Measurements from ENCODE around the gene GC. TPM values are rescaled to one million over a fixed set of nuclear protein-coding genes. Genes with fewer than 3 reads are reported as not detected.

GC gene
- total RNA-seq, 4 donors from 2014 or later = not detected

DNA sequence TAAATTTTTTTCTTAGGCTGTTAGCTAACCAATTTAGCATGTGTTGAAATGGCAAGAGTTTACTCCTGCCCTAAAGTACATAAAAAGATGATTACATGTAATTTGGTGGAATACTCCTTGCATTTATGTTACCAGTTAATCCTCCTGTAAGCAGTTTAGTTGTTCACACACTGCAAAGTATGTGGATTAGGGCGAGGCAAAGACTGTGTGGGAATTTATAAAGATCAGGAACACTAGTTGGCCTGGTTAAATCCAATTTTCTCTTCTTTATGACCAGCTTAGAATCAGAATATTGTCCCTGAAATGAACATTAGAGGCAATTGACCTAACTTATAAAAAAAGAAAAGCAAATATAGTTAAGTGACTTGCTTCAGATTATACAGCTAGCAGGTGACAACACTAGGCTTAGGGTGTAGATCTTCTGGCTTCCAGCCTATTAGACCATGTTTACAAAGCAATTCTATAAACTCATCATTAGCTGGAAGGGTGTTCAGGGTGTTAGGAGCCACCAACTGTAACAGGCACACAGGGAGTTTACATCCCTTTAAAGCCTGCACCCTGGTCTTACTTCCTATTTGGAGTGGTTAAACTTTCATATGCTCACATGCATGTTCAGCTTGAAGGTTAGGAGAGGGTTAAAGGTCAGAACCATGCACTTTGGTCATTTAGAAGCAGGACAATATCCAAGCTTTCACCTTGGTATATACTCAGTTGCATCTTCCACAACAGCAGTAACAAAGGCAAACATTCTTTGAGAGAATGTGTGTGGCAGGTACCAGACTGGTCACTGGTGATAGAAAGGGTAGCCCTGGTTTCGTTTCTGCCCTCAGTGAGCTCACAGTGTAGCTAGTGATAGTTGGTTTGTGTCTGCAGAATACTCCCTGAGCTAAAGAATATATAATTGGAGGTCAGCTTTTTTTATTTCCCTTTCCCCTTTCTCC, 72.6 kb downstream of the GC start:
- TF ChIP-seq, protein P1, sequence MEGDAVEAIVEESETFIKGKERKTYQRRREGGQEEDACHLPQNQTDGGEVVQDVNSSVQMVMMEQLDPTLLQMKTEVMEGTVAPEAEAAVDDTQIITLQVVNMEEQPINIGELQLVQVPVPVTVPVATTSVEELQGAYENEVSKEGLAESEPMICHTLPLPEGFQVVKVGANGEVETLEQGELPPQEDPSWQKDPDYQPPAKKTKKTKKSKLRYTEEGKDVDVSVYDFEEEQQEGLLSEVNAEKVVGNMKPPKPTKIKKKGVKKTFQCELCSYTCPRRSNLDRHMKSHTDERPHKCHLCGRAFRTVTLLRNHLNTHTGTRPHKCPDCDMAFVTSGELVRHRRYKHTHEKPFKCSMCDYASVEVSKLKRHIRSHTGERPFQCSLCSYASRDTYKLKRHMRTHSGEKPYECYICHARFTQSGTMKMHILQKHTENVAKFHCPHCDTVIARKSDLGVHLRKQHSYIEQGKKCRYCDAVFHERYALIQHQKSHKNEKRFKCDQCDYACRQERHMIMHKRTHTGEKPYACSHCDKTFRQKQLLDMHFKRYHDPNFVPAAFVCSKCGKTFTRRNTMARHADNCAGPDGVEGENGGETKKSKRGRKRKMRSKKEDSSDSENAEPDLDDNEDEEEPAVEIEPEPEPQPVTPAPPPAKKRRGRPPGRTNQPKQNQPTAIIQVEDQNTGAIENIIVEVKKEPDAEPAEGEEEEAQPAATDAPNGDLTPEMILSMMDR (IDR thresholded peaks at IDR 0.05) = no peak
- Histone ChIP-seq H3K4me1 (peaks cover 0 to 3% (median 0%) of the 10 kb centered on the region in 4 donors), H3K27ac (no peak overlapping the region), H3K4me3 (no peak overlapping the region), H3K36me3 (no peaks in the 10 kb centered on the region), H3K27me3 (no peaks in the 10 kb centered on the region), H3K9me3 (no peaks in the 10 kb centered on the region)
- no peak for DNase-seq (ENCODE audit: low spot score in 2 of 2)
- 64 to 67% methylated on average over 2 of the region's 2 CpGs for WGBS, 2 donors

DNA sequence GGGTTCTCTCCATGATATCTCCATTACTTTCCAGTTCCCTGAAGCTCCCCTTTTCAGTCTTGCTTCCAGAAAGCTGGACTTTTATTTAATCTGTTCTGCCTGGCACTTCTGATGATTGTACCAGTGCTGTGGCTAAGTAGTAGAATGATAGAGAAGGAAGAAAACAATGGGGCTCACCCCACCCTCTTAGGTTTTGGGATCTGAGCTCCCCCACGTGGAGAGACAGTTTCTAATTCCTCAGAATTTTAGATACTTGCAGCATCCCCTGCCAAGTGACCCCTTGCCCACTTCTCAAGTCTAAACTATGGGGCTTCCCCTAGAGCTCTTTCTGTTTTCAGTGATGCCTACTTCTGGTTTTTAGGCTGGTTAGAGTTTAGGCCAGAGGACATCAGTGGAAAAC, 73.9 kb downstream of the GC start:
- Histone ChIP-seq H3K4me1 (peaks cover 0 to 3% (median 0%) of the 10 kb centered on the region in 4 donors), H3K36me3 (no peaks in the 10 kb centered on the region), H3K4me3 (no peak overlapping the region), H3K9me3 (no peaks in the 10 kb centered on the region), H3K27me3 (no peaks in the 10 kb centered on the region), H3K27ac (no peak overlapping the region)
- WGBS, 2 donors = 4 to 29% methylated on average over 1 of the region's 1 CpG
- no peak for DNase-seq (ENCODE audit: low spot score in 2 of 2)
- TF ChIP-seq EP300 (IDR thresholded peaks at IDR 0.05) (no peak), POLR2A (IDR thresholded peaks at IDR 0.05) (no peak)
- TF ChIP-seq, protein P1 (IDR thresholded peaks at IDR 0.05) = no peak

DNA sequence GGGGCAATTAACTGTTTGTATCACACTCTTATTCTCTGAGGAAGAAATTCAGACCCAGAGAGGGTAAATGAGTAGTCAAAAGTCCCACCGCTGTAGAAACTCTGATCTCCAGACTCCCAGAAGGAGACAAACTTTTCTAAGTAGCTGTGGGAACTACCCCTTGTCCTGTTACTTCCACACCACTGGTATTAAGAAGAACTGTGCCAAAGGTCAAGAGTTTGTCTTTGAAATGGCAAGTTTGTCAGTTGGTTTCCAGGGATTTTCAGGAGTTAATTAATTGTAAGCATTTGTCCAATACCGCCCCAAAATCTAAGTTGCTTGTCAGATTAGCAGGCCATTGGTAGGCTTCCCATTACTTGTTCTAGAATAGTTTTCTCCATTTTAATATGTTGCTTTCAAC, 85.7 kb downstream of the GC start:
- Histone ChIP-seq H3K4me3 (no peak overlapping the region), H3K4me1 (no peaks in the 10 kb centered on the region), H3K27me3 (no peaks in the 10 kb centered on the region), H3K36me3 (no peaks in the 10 kb centered on the region), H3K27ac (no peak overlapping the region), H3K9me3 (no peaks in the 10 kb centered on the region)
- no peak for TF ChIP-seq POLR2A (IDR thresholded peaks at IDR 0.05)
- TF ChIP-seq, protein P1 (IDR thresholded peaks at IDR 0.05) = no peak
- no peak for TF ChIP-seq EP300 (IDR thresholded peaks at IDR 0.05)
- DNase-seq (ENCODE audit: low spot score in 2 of 2) = no peak
- 91 to 92% methylated on average over 2 of the region's 2 CpGs for WGBS, 2 donors

DNA sequence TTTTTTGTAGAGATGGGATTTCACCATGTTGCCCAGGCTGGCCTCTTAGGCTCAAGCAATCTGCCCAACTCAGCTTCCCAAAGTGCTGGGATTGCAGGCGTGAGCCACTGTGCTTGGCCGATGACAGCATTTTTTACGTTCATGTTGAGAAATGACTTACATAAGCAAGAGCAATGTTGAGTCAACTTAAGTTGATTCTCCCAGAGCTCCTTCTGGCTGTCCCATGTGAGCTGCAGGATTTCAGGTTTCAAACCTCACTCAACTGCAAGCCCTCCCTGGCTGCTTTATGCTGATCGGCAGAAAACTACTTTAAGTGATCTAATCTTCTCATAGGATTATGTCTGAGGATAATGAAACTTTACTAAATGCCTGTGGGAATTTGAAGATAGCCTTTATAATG, 86.8 kb downstream of the GC start:
- WGBS, 2 donors = 87 to 94% methylated on average over 4 of the region's 4 CpGs
- Histone ChIP-seq H3K4me3 (no peak overlapping the region), H3K36me3 (no peaks in the 10 kb centered on the region), H3K27ac (no peak overlapping the region), H3K4me1 (no peaks in the 10 kb centered on the region), H3K9me3 (no peaks in the 10 kb centered on the region), H3K27me3 (no peaks in the 10 kb centered on the region)
- TF ChIP-seq EP300 (IDR thresholded peaks at IDR 0.05) = no peak
- no peak for TF ChIP-seq POLR2A (IDR thresholded peaks at IDR 0.05)
- TF ChIP-seq, protein P1 (IDR thresholded peaks at IDR 0.05) = no peak
- DNase-seq (ENCODE audit: low spot score in 2 of 2) = no peak

DNA sequence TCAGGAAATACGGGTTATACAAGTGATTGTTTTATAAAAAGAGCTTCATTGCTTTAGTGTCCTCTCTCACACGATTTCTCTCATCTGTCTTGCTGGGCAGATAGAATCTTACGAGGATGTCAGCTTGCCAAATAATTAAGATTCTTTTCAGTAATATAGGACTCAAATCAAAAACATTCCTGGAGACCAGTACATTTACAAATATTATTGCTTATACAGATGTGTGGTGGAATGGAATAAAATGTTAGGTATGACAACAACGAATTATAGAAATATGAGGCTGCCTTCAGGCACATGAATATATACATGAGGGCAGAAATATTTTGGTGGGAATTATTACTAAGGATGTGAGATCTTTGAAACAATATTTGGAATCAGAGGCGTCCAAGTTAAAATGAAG, 88.9 kb downstream of the GC start:
- Histone ChIP-seq H3K27ac (no peak overlapping the region), H3K36me3 (no peaks in the 10 kb centered on the region), H3K27me3 (no peaks in the 10 kb centered on the region), H3K4me1 (no peaks in the 10 kb centered on the region), H3K4me3 (no peak overlapping the region), H3K9me3 (no peaks in the 10 kb centered on the region)
- DNase-seq (ENCODE audit: low spot score in 2 of 2) = no peak
- 50 to 57% methylated on average over 5 of the region's 5 CpGs for WGBS, 2 donors
- TF ChIP-seq, protein P1 (IDR thresholded peaks at IDR 0.05) = no peak
- TF ChIP-seq POLR2A (IDR thresholded peaks at IDR 0.05) = no peak
- TF ChIP-seq EP300 (IDR thresholded peaks at IDR 0.05) = no peak
